HG02571 (cell line): Measurements from ENCODE around the gene MRPL20.
A peak's percentile ranks its signal among the peaks of the same experiment; 100 is the strongest.
"Not testable (repeated sequence)": the region's sequence is repeated elsewhere in the genome, so short reads cannot be mapped to it uniquely, and the experiment has no call there.

Source experiments
- ATAC-seq: cut with Tn5 transposase; IDR thresholded peaks from one replicate; pipeline ENCODE4 v1.9.1; 2021; ENCODE audit warnings: mild to moderate bottlenecking, moderate library complexity; ENCODE audit not compliant: unreplicated experiment

MRPL20 gene

GRCh38 chr1:1406821-1407635, at the start of gene MRPL20:
Gene MRPL20 (minus strand): TSS chr1:1407293. CDS start chr1:1407217, 76 bp downstream.
- ATAC-seq, result peak; percentile 93

- not testable (repeated sequence) for ATAC-seq
Measured at GRCh38 chr1:1456683-1457255, 49.7 kb upstream of the MRPL20 start.

- not testable (repeated sequence) for ATAC-seq
Measured at GRCh38 chr1:1455934-1456333, 48.8 kb upstream of the MRPL20 start.

- no peak for ATAC-seq
Measured at GRCh38 chr1:1455366-1455884, 48.3 kb upstream of the MRPL20 start.

GRCh38 chr1:1454286-1455056, 47.4 kb upstream of the MRPL20 start:
- ATAC-seq, result not testable (repeated sequence)

- no peak for ATAC-seq
Measured at GRCh38 chr1:1452882-1453281, 45.8 kb upstream of the MRPL20 start.

GRCh38 chr1:1452365-1452739, 45.3 kb upstream of the MRPL20 start:
- not testable (repeated sequence) for ATAC-seq

GRCh38 chr1:1451696-1452364, 44.7 kb upstream of the MRPL20 start:
- no peak for ATAC-seq

- not testable (repeated sequence) for ATAC-seq
Measured at GRCh38 chr1:1450616-1451015, 43.5 kb upstream of the MRPL20 start.

- no peak for ATAC-seq
Measured at GRCh38 chr1:1449099-1449739, 42.1 kb upstream of the MRPL20 start, which contains the start of gene ATAD3C. Gene ATAD3C (plus strand): TSS chr1:1449689. CDS start chr1:1450684, 995 bp downstream.

GRCh38 chr1:1446631-1447030, 39.5 kb upstream of the MRPL20 start:
- ATAC-seq, result not testable (repeated sequence)

- ATAC-seq, result no peak
Measured at GRCh38 chr1:1442069-1442770, 35.1 kb upstream of the MRPL20 start.

- no peak for ATAC-seq
Measured at GRCh38 chr1:1441002-1441888, 34.2 kb upstream of the MRPL20 start.

- ATAC-seq, result no peak
Measured at GRCh38 chr1:1440262-1441001, 33.3 kb upstream of the MRPL20 start.

- ATAC-seq, result no peak
Measured at GRCh38 chr1:1439546-1440261, 32.6 kb upstream of the MRPL20 start.

GRCh38 chr1:1438531-1439381, 31.7 kb upstream of the MRPL20 start:
- ATAC-seq, result no peak
